ENCODE measurements around the gene ATF4.
"Not testable (repeated sequence)": the region's sequence is repeated elsewhere in the genome, so short reads cannot be mapped to it uniquely, and the experiment has no call there.

Gene ATF4

GRCh38 chr22:39514373-39514973 lies 5.9 kb upstream of the ATF4 start:
- no peak for DNase-seq

- DNase-seq = no peak
These were observed 4.9 kb upstream of the ATF4 start for GRCh38 chr22:39515266-39516050.

- no peak for DNase-seq
These were observed 2.9 kb upstream of the ATF4 start for GRCh38 chr22:39517470-39517869.

- no peak for DNase-seq
These were observed 2.1 kb upstream of the ATF4 start for GRCh38 chr22:39518144-39518786.

GRCh38 chr22:39518996-39519680 lies 1.2 kb upstream of the ATF4 start:
- DNase-seq = peak; percentile 46

GRCh38 chr22:39519681-39520225 lies 609 bp upstream of the ATF4 start:
- peak; percentile 100 for DNase-seq

GRCh38 chr22:39521106-39521885 lies 934 bp downstream of the ATF4 start:
- DNase-seq = not testable (repeated sequence)

- not testable (repeated sequence) for DNase-seq
These were observed 1.7 kb downstream of the ATF4 start for GRCh38 chr22:39522091-39522490.

GRCh38 chr22:39522567-39523300 lies 2.4 kb downstream of the ATF4 start:
- peak; percentile 74 for DNase-seq

GRCh38 chr22:39524089-39524752 lies 3.9 kb downstream of the ATF4 start:
- no peak for DNase-seq

- DNase-seq = no peak
These were observed 4.6 kb downstream of the ATF4 start for GRCh38 chr22:39524753-39525657.

- DNase-seq = no peak
These were observed 5.3 kb downstream of the ATF4 start for GRCh38 chr22:39525658-39525975.

- no peak for DNase-seq
These were observed 6.4 kb downstream of the ATF4 start for GRCh38 chr22:39526736-39527171.

- DNase-seq = no peak
These were observed 7.2 kb downstream of the ATF4 start for GRCh38 chr22:39527481-39527961.

GRCh38 chr22:39528080-39528661 lies 7.8 kb downstream of the ATF4 start:
- DNase-seq = no peak

GRCh38 chr22:39528681-39529486 lies 8.5 kb downstream of the ATF4 start:
- peak; percentile 88 for DNase-seq

GRCh38 chr22:39529487-39529851 lies 9.1 kb downstream of the ATF4 start:
- no peak for DNase-seq

- DNase-seq = no peak
These were observed 9.8 kb downstream of the ATF4 start for GRCh38 chr22:39530116-39530515.
